H1 (cell line): Measurements from ENCODE around the gene FOXN3. TPM values are rescaled to one million over a fixed set of nuclear protein-coding genes. Genes with fewer than 3 reads are reported as not detected.

Source experiments
- CTCF ChIA-PET: fragments of 300-600 bp; sonication (Branson Sonifier 250); formaldehyde crosslinking; loops from one replicate; lab custom pipeline; 2021; ENCODE audit not compliant: partially characterized antibody; lab: Charles Lee
- POLR2A ChIA-PET: fragments of 300-600 bp; sonication (Branson Sonifier 250); formaldehyde crosslinking; loops from one replicate; lab custom pipeline; 2021; ENCODE audit warnings: inconsistent platforms; ENCODE audit not compliant: partially characterized antibody; lab: Charles Lee
- DNase-seq, 2 experiments: peaks; one replicate each; pipeline versions ENCODE4 v3.0.0 to v3.0.0-alpha.2; 2010 to 2022; ENCODE audit warnings: low spot score in 2 of 2, low read depth in 1 of 2, mixed read lengths in 1 of 2
- FAIRE-seq: peaks from 2 replicates; lab custom pipeline; 2011; peaks lifted over from hg19 to GRCh38; lab: Jason Lieb, UNC
- H2AFZ ChIP-seq: 2 replicates; pipeline ENCODE4 v1.8.1; 2012; ENCODE audit warnings: low read length, inconsistent platforms
- H2AK5ac ChIP-seq: 2 replicates; pipeline ENCODE4 v1.6.1; 2013; ENCODE audit warnings: low read depth, low read length
- H2BK120ac ChIP-seq: replicated peaks from 2 replicates; pipeline ENCODE3; 2013; ENCODE audit warnings: low read depth, low read length, inconsistent platforms
- H2BK12ac ChIP-seq: 2 replicates; pipeline ENCODE4 v1.6.1; 2013; ENCODE audit warnings: low read depth, low read length
- H2BK15ac ChIP-seq: 2 replicates; pipeline ENCODE4 v1.6.1; 2013; ENCODE audit warnings: low read length
- H2BK20ac ChIP-seq: 2 replicates; pipeline ENCODE4 v1.6.1; 2013; ENCODE audit warnings: low read length
- H2BK5ac ChIP-seq: 2 replicates; pipeline ENCODE4 v1.6.1; 2013; ENCODE audit warnings: low read depth, low read length
- H3K14ac ChIP-seq: 2 replicates; pipeline ENCODE4 v1.6.1; 2013; ENCODE audit warnings: inconsistent platforms; ENCODE audit not compliant: insufficient read length
- H3K18ac ChIP-seq: 2 replicates; pipeline ENCODE4 v1.6.1; 2013; ENCODE audit warnings: low read length; ENCODE audit errors: extremely low read depth
- H3K23ac ChIP-seq: 2 replicates; pipeline ENCODE4 v1.6.1; 2013; ENCODE audit warnings: inconsistent platforms; ENCODE audit not compliant: insufficient read length
- H3K23me2 ChIP-seq: 2 replicates; pipeline ENCODE4 v1.6.1; 2013; ENCODE audit warnings: low read depth, low read length
- H3K27ac ChIP-seq: 2 replicates; pipeline ENCODE4 v1.6.1; 2011; ENCODE audit warnings: low read depth, low read length, inconsistent platforms
- H3K27me3 ChIP-seq, 4 experiments: replicated peaks in 1 of 4; 1 replicate in 1 of 4; 2 replicates in 3 of 4; pipeline versions ENCODE4 v1.6.1 to v1.8.1; 2011 to 2013; ENCODE audit warnings: low read length in 3 of 4, mild to moderate bottlenecking in 3 of 4, inconsistent platforms in 2 of 4, mixed read lengths in 2 of 4, moderate library complexity in 1 of 4; ENCODE audit not compliant: control insufficient read depth in 3 of 4, insufficient read depth in 3 of 4; ENCODE audit errors: extremely low read depth in 1 of 4
- H3K36me3 ChIP-seq, 4 experiments: 2 replicates each; pipeline versions ENCODE4 v1.6.1 to v1.8.1; 2011 to 2013; ENCODE audit warnings: mild to moderate bottlenecking in 4 of 4, low read length in 3 of 4, moderate library complexity in 2 of 4, control low read depth in 1 of 4, inconsistent platforms in 1 of 4; ENCODE audit not compliant: insufficient read depth in 4 of 4, control insufficient read depth in 2 of 4
- H3K4ac ChIP-seq: replicated peaks from 2 replicates; pipeline ENCODE3; 2013; ENCODE audit warnings: low read length, low read depth, mixed read lengths, inconsistent platforms; ENCODE audit not compliant: insufficient read length
- H3K4me1 ChIP-seq, 4 experiments: replicated peaks in 1 of 4; 1 replicate in 1 of 4; 2 replicates in 3 of 4; pipeline versions ENCODE4 v1.6.1 to v1.8.1; 2011 to 2013; ENCODE audit warnings: low read length in 3 of 4, inconsistent platforms in 2 of 4, mixed read lengths in 1 of 4; ENCODE audit not compliant: insufficient read depth in 4 of 4, control insufficient read depth in 3 of 4
- H3K4me2 ChIP-seq, 2 experiments: 2 replicates each; pipeline versions ENCODE4 v1.6.1 to v1.8.1; 2011 to 2013; ENCODE audit warnings: low read depth in 2 of 2, low read length in 2 of 2, control low read depth in 1 of 2, inconsistent platforms in 1 of 2, mild to moderate bottlenecking in 1 of 2; ENCODE audit not compliant: insufficient read depth in 1 of 2
- H3K4me3 ChIP-seq, 4 experiments: fragments of 200-600, 300-600 bp in 1 of 4; sonication (generic), shearing (Covaris generic), sonication (Bioruptor Twin) in 1 of 4; 2 replicates each; pipeline versions ENCODE4 v1.5.1 to v1.8.1; 2011 to 2016; ENCODE audit warnings: low read length in 4 of 4, low read depth in 3 of 4, control low read depth in 2 of 4, inconsistent platforms in 2 of 4, mild to moderate bottlenecking in 2 of 4, mixed read lengths in 1 of 4, moderate library complexity in 1 of 4; ENCODE audit not compliant: insufficient read depth in 2 of 4; ENCODE audit errors: extremely low read depth in 1 of 4
- H3K56ac ChIP-seq: replicated peaks from 2 replicates; pipeline ENCODE3; 2013; ENCODE audit warnings: low read depth, mild to moderate bottlenecking, mixed read lengths, low read length, inconsistent platforms; ENCODE audit not compliant: insufficient read length
- H3K79me1 ChIP-seq: 2 replicates; pipeline ENCODE4 v1.6.1; 2013; ENCODE audit warnings: low read depth, low read length, control low read depth
- H3K79me2 ChIP-seq, 2 experiments: 2 replicates each; pipeline versions ENCODE4 v1.6.1 to v1.8.1; 2012 to 2013; ENCODE audit warnings: low read length in 2 of 2, mild to moderate bottlenecking in 2 of 2, inconsistent platforms in 1 of 2; ENCODE audit not compliant: insufficient read depth in 2 of 2, control insufficient read depth in 1 of 2
- H3K9ac ChIP-seq, 4 experiments: replicated peaks in 1 of 4; 1 replicate in 1 of 4; 2 replicates in 3 of 4; pipeline versions ENCODE4 v1.6.1 to v1.8.1; 2011 to 2013; ENCODE audit warnings: low read depth in 3 of 4, low read length in 3 of 4, control low read depth in 2 of 4, mild to moderate bottlenecking in 2 of 4, moderate library complexity in 2 of 4, inconsistent platforms in 1 of 4; ENCODE audit errors: extremely low read depth in 1 of 4
- H3K9me3 ChIP-seq, 2 experiments: 2 replicates each; pipeline versions ENCODE4 v1.6.1 to v1.8.1; 2012 to 2013; ENCODE audit warnings: mild to moderate bottlenecking in 2 of 2, moderate library complexity in 2 of 2, control low read depth in 1 of 2, inconsistent platforms in 1 of 2, low read depth in 1 of 2, low read length in 1 of 2, mixed read lengths in 1 of 2; ENCODE audit not compliant: insufficient read depth in 2 of 2
- H4K20me1 ChIP-seq, 2 experiments: replicated peaks in 1 of 2; 2 replicates each; pipeline versions ENCODE3 to v1.8.1; 2011 to 2013; ENCODE audit warnings: inconsistent platforms in 2 of 2, low read length in 2 of 2, mild to moderate bottlenecking in 1 of 2; ENCODE audit not compliant: insufficient read depth in 2 of 2, control insufficient read depth in 1 of 2
- H4K5ac ChIP-seq: 2 replicates; pipeline ENCODE4 v1.6.1; 2013; ENCODE audit warnings: low read length, low read depth, mixed read lengths, inconsistent platforms; ENCODE audit not compliant: insufficient read length
- H4K8ac ChIP-seq: 2 replicates; pipeline ENCODE4 v1.8.0; 2013; ENCODE audit warnings: mild to moderate bottlenecking, moderate library complexity, low read length, inconsistent platforms; ENCODE audit not compliant: insufficient read depth; ENCODE audit errors: extremely low read depth
- H4K91ac ChIP-seq: replicated peaks from 2 replicates; pipeline ENCODE3; 2013; ENCODE audit warnings: low read length, mixed read lengths, inconsistent platforms; ENCODE audit not compliant: insufficient read length
- ASH2L ChIP-seq: fragments of 200-600, 300-600 bp; sonication (generic); IDR thresholded peaks from one replicate; pipeline ENCODE4 v1.7.1; 2017; ENCODE audit warnings: low read length
- BRCA1 ChIP-seq: IDR thresholded peaks from 2 replicates; pipeline ENCODE4 v1.6.1; 2012; ENCODE audit warnings: low read depth, low read length, improper control_type of control experiment
- CBX8 ChIP-seq: fragments of 300-800, 300-1000 bp; sonication (generic); IDR thresholded peaks from 2 replicates; pipeline ENCODE4 v1.7.1; 2016; ENCODE audit warnings: low read depth, low read length, borderline replicate concordance
- CREB1 ChIP-seq: IDR thresholded peaks from 2 replicates; pipeline ENCODE4 v1.6.1; 2012; ENCODE audit warnings: inconsistent platforms
- CTBP2 ChIP-seq: IDR thresholded peaks from 2 replicates; pipeline ENCODE4 v1.7.0; 2011; ENCODE audit warnings: borderline replicate concordance, mild to moderate bottlenecking, moderate library complexity, mixed read lengths, low read length; ENCODE audit not compliant: insufficient read depth, insufficient read length
- FOSL1 ChIP-seq: IDR thresholded peaks from 2 replicates; pipeline ENCODE4 v1.6.1; 2011; ENCODE audit warnings: mild to moderate bottlenecking, low read depth, low read length, moderate library complexity; ENCODE audit not compliant: insufficient read depth
- GTF2F1 ChIP-seq: IDR thresholded peaks from 2 replicates; pipeline ENCODE4 v1.6.1; 2012; ENCODE audit warnings: low read depth, low read length, improper control_type of control experiment, borderline replicate concordance
- JUN ChIP-seq: IDR thresholded peaks from 2 replicates; pipeline ENCODE4 v1.6.1; 2011; ENCODE audit warnings: low read depth, mild to moderate bottlenecking, improper control_type of control experiment, low read length
- PHF8 ChIP-seq: fragments of 200-600 bp; sonication (generic); conservative IDR thresholded peaks from 2 replicates; pipeline ENCODE4 v1.7.1; 2012; ENCODE audit warnings: low read depth, mild to moderate bottlenecking, inconsistent platforms, low read length, moderate library complexity
- POU5F1 ChIP-seq: IDR thresholded peaks from 2 replicates; pipeline ENCODE4 v1.6.1; 2011; ENCODE audit warnings: low read depth, mild to moderate bottlenecking, low read length, moderate library complexity
- RFX5 ChIP-seq: IDR thresholded peaks from 2 replicates; pipeline ENCODE4 v1.6.1; 2011; ENCODE audit warnings: low read depth, low read length, improper control_type of control experiment, borderline replicate concordance
- TAF1 ChIP-seq: IDR thresholded peaks from 2 replicates; pipeline ENCODE4 v1.6.1; 2011; ENCODE audit warnings: mild to moderate bottlenecking, low read depth, low read length
- TCF12 ChIP-seq: IDR thresholded peaks from 2 replicates; pipeline ENCODE4 v1.6.1; 2011; ENCODE audit warnings: low read depth, mild to moderate bottlenecking, low read length
- YY1 ChIP-seq: IDR thresholded peaks from 2 replicates; pipeline ENCODE4 v1.6.1; 2011; ENCODE audit warnings: low read depth, mild to moderate bottlenecking, low read length
- ZNF274 ChIP-seq: IDR thresholded peaks from 2 replicates; pipeline ENCODE4 v1.7.0; 2012; ENCODE audit warnings: low read length, borderline replicate concordance; ENCODE audit errors: extremely low read depth
- WGBS, 2 experiments: shearing (Covaris generic) in 1 of 2; methylation state at CpG; one replicate each; pipeline versions ENCODE4 v1.1.6 to v1.1.7; 2013 to 2015; ENCODE audit warnings: low lambda C conversion rate in 2 of 2, mixed read lengths in 2 of 2, inconsistent platforms in 1 of 2, low coverage in 1 of 2, missing lambda C conversion rate in 1 of 2; ENCODE audit not compliant: insufficient replicate concordance in 2 of 2, insufficient coverage in 1 of 2, insufficient read length in 1 of 2; ENCODE audit errors: extremely low coverage in 1 of 2, missing lambda C conversion rate in 1 of 2; 5-methylcytosine and 5-hydroxymethylcytosine counted together
- polyA plus RNA-seq, 7 experiments: library from polyadenylated mRNA; depleted of rRNA in 3 of 7; stranded (reverse) in 5 of 7; unstranded in 2 of 7; fragments of >200 nt in 5 of 7; fragments of 200-250 nt in 2 of 7; gene quantifications; 1 replicate in 5 of 7; 2 replicates in 1 of 7; 4 replicates in 1 of 7; pipeline versions ENCODE4 v1.2.1 to v1.2.3, GENCODE V29; 2011 to 2013; ENCODE audit warnings: missing spikeins in 2 of 7, mixed read lengths in 2 of 7
- total RNA-seq: library from RNA; stranded (reverse); fragmentation: NEBNext Ultra II Directional; extraction: Animal tissue kit (Norgen Biotek cat#: 25700); gene quantifications from 2 replicates; pipeline ENCODE4 v1.2.1, GENCODE V29; 2021

Gene FOXN3
- total and polyA plus RNA-seq, 2 of the 8 experiments (the other 6 are each of a cell fraction or from before 2014, with no cell fraction given) = 52.6 to 178 TPM

- Histone ChIP-seq H3K56ac (no peak overlapping the region), H3K4me1 (peaks cover 0 to 6% (median under 1%) of the 10 kb centered on the region in 4 experiments; a peak in 3 of 7 replicates), H4K5ac (no peak overlapping the region), H2BK5ac (no peak overlapping the region), H2BK12ac (no peak overlapping the region), H2BK15ac (no peak overlapping the region), H3K18ac (no peak overlapping the region), H3K14ac (no peak overlapping the region), H3K27me3 (no peaks in the 10 kb centered on the region), H4K8ac (no peak overlapping the region), H3K79me1 (peaks cover 19% of the 10 kb centered on the region; the same call in 1 of the 2 replicates), H2AK5ac (no peak overlapping the region), H2AFZ (no peak overlapping the region), H4K20me1 (peaks cover 0 to 9% of the 10 kb centered on the region in 2 experiments), H3K27ac (no peak overlapping the region), H2BK120ac (no peak overlapping the region), H3K9ac (no peak overlapping the region), H3K23ac (no peak overlapping the region), H3K4me2 (no peak overlapping the region), H3K4ac (no peak overlapping the region), H3K23me2 (no peaks in the 10 kb centered on the region), H2BK20ac (no peak overlapping the region), H3K4me3 (no peak overlapping the region), H3K79me2 (peaks cover 0 to 89% of the 10 kb centered on the region in 2 experiments; a peak in 3 of 4 replicates), H3K9me3 (no peaks in the 10 kb centered on the region), H3K36me3 (peaks cover 0 to 18% (median 5%) of the 10 kb centered on the region in 4 experiments; a peak in 4 of 8 replicates), H4K91ac (no peak overlapping the region)
- WGBS, 2 experiments = 87% methylated on average over 3 of the region's 3 CpGs; no CpG with 5 or more reads in 1 of the 2 experiments
- FAIRE-seq (no peak), DNase-seq (no peak)
- CTCF ChIA-PET = interaction anchor here (0.6 to 1.7 kb wide), 4 partner anchors 8 to 131 kb away, joined by 3 to 4 read pairs (median 3); no protein-coding TSS in a partner anchor
- POLR2A ChIA-PET = no interaction called here
- TF ChIP-seq TAF1 (no peak), CREB1 (no peak), YY1 (no peak), BRCA1 (no peak), CBX8 (no peak), TCF12 (no peak), ZNF274 (no peak), RFX5 (no peak), FOSL1 (no peak), PHF8 (no peak), JUN (no peak), ASH2L (no peak), GTF2F1 (no peak), CTBP2 (no peak), POU5F1 (no peak)
Observed at GRCh38 chr14:89276424-89276975, 140.5 kb downstream of the FOXN3 start.
